H1 (cell line): Measurements from ENCODE around the gene TAGLN3. TPM values are rescaled to one million over a fixed set of nuclear protein-coding genes. Genes with fewer than 3 reads are reported as not detected.

Source experiments
- CTCF ChIA-PET: fragments of 300-600 bp; sonication (Branson Sonifier 250); formaldehyde crosslinking; loops from one replicate; lab custom pipeline; 2021; ENCODE audit not compliant: partially characterized antibody; lab: Charles Lee
- POLR2A ChIA-PET: fragments of 300-600 bp; sonication (Branson Sonifier 250); formaldehyde crosslinking; loops from one replicate; lab custom pipeline; 2021; ENCODE audit warnings: inconsistent platforms; ENCODE audit not compliant: partially characterized antibody; lab: Charles Lee
- DNase-seq, 2 experiments: peaks; one replicate each; pipeline versions ENCODE4 v3.0.0 to v3.0.0-alpha.2; 2010 to 2022; ENCODE audit warnings: low spot score in 2 of 2, low read depth in 1 of 2, mixed read lengths in 1 of 2
- FAIRE-seq: peaks from 2 replicates; lab custom pipeline; 2011; peaks lifted over from hg19 to GRCh38; lab: Jason Lieb, UNC
- H2AFZ ChIP-seq: 2 replicates; pipeline ENCODE4 v1.8.1; 2012; ENCODE audit warnings: low read length, inconsistent platforms
- H2AK5ac ChIP-seq: 2 replicates; pipeline ENCODE4 v1.6.1; 2013; ENCODE audit warnings: low read depth, low read length
- H2BK120ac ChIP-seq: replicated peaks from 2 replicates; pipeline ENCODE3; 2013; ENCODE audit warnings: low read depth, low read length, inconsistent platforms
- H2BK12ac ChIP-seq: 2 replicates; pipeline ENCODE4 v1.6.1; 2013; ENCODE audit warnings: low read depth, low read length
- H2BK15ac ChIP-seq: 2 replicates; pipeline ENCODE4 v1.6.1; 2013; ENCODE audit warnings: low read length
- H2BK20ac ChIP-seq: 2 replicates; pipeline ENCODE4 v1.6.1; 2013; ENCODE audit warnings: low read length
- H2BK5ac ChIP-seq: 2 replicates; pipeline ENCODE4 v1.6.1; 2013; ENCODE audit warnings: low read depth, low read length
- H3K14ac ChIP-seq: 2 replicates; pipeline ENCODE4 v1.6.1; 2013; ENCODE audit warnings: inconsistent platforms; ENCODE audit not compliant: insufficient read length
- H3K18ac ChIP-seq: 2 replicates; pipeline ENCODE4 v1.6.1; 2013; ENCODE audit warnings: low read length; ENCODE audit errors: extremely low read depth
- H3K23ac ChIP-seq: 2 replicates; pipeline ENCODE4 v1.6.1; 2013; ENCODE audit warnings: inconsistent platforms; ENCODE audit not compliant: insufficient read length
- H3K23me2 ChIP-seq: 2 replicates; pipeline ENCODE4 v1.6.1; 2013; ENCODE audit warnings: low read depth, low read length
- H3K27ac ChIP-seq: 2 replicates; pipeline ENCODE4 v1.6.1; 2011; ENCODE audit warnings: low read depth, low read length, inconsistent platforms
- H3K27me3 ChIP-seq, 4 experiments: replicated peaks in 1 of 4; 1 replicate in 1 of 4; 2 replicates in 3 of 4; pipeline versions ENCODE4 v1.6.1 to v1.8.1; 2011 to 2013; ENCODE audit warnings: low read length in 3 of 4, mild to moderate bottlenecking in 3 of 4, inconsistent platforms in 2 of 4, mixed read lengths in 2 of 4, moderate library complexity in 1 of 4; ENCODE audit not compliant: control insufficient read depth in 3 of 4, insufficient read depth in 3 of 4; ENCODE audit errors: extremely low read depth in 1 of 4
- H3K36me3 ChIP-seq, 4 experiments: 2 replicates each; pipeline versions ENCODE4 v1.6.1 to v1.8.1; 2011 to 2013; ENCODE audit warnings: mild to moderate bottlenecking in 4 of 4, low read length in 3 of 4, moderate library complexity in 2 of 4, control low read depth in 1 of 4, inconsistent platforms in 1 of 4; ENCODE audit not compliant: insufficient read depth in 4 of 4, control insufficient read depth in 2 of 4
- H3K4ac ChIP-seq: replicated peaks from 2 replicates; pipeline ENCODE3; 2013; ENCODE audit warnings: low read length, low read depth, mixed read lengths, inconsistent platforms; ENCODE audit not compliant: insufficient read length
- H3K4me1 ChIP-seq, 4 experiments: replicated peaks in 1 of 4; 1 replicate in 1 of 4; 2 replicates in 3 of 4; pipeline versions ENCODE4 v1.6.1 to v1.8.1; 2011 to 2013; ENCODE audit warnings: low read length in 3 of 4, inconsistent platforms in 2 of 4, mixed read lengths in 1 of 4; ENCODE audit not compliant: insufficient read depth in 4 of 4, control insufficient read depth in 3 of 4
- H3K4me2 ChIP-seq, 2 experiments: 2 replicates each; pipeline versions ENCODE4 v1.6.1 to v1.8.1; 2011 to 2013; ENCODE audit warnings: low read depth in 2 of 2, low read length in 2 of 2, control low read depth in 1 of 2, inconsistent platforms in 1 of 2, mild to moderate bottlenecking in 1 of 2; ENCODE audit not compliant: insufficient read depth in 1 of 2
- H3K4me3 ChIP-seq, 4 experiments: fragments of 200-600, 300-600 bp in 1 of 4; sonication (generic), shearing (Covaris generic), sonication (Bioruptor Twin) in 1 of 4; 2 replicates each; pipeline versions ENCODE4 v1.5.1 to v1.8.1; 2011 to 2016; ENCODE audit warnings: low read length in 4 of 4, low read depth in 3 of 4, control low read depth in 2 of 4, inconsistent platforms in 2 of 4, mild to moderate bottlenecking in 2 of 4, mixed read lengths in 1 of 4, moderate library complexity in 1 of 4; ENCODE audit not compliant: insufficient read depth in 2 of 4; ENCODE audit errors: extremely low read depth in 1 of 4
- H3K56ac ChIP-seq: replicated peaks from 2 replicates; pipeline ENCODE3; 2013; ENCODE audit warnings: low read depth, mild to moderate bottlenecking, mixed read lengths, low read length, inconsistent platforms; ENCODE audit not compliant: insufficient read length
- H3K79me1 ChIP-seq: 2 replicates; pipeline ENCODE4 v1.6.1; 2013; ENCODE audit warnings: low read depth, low read length, control low read depth
- H3K79me2 ChIP-seq, 2 experiments: 2 replicates each; pipeline versions ENCODE4 v1.6.1 to v1.8.1; 2012 to 2013; ENCODE audit warnings: low read length in 2 of 2, mild to moderate bottlenecking in 2 of 2, inconsistent platforms in 1 of 2; ENCODE audit not compliant: insufficient read depth in 2 of 2, control insufficient read depth in 1 of 2
- H3K9ac ChIP-seq, 4 experiments: replicated peaks in 1 of 4; 1 replicate in 1 of 4; 2 replicates in 3 of 4; pipeline versions ENCODE4 v1.6.1 to v1.8.1; 2011 to 2013; ENCODE audit warnings: low read depth in 3 of 4, low read length in 3 of 4, control low read depth in 2 of 4, mild to moderate bottlenecking in 2 of 4, moderate library complexity in 2 of 4, inconsistent platforms in 1 of 4; ENCODE audit errors: extremely low read depth in 1 of 4
- H3K9me3 ChIP-seq, 2 experiments: 2 replicates each; pipeline versions ENCODE4 v1.6.1 to v1.8.1; 2012 to 2013; ENCODE audit warnings: mild to moderate bottlenecking in 2 of 2, moderate library complexity in 2 of 2, control low read depth in 1 of 2, inconsistent platforms in 1 of 2, low read depth in 1 of 2, low read length in 1 of 2, mixed read lengths in 1 of 2; ENCODE audit not compliant: insufficient read depth in 2 of 2
- H4K20me1 ChIP-seq, 2 experiments: replicated peaks in 1 of 2; 2 replicates each; pipeline versions ENCODE3 to v1.8.1; 2011 to 2013; ENCODE audit warnings: inconsistent platforms in 2 of 2, low read length in 2 of 2, mild to moderate bottlenecking in 1 of 2; ENCODE audit not compliant: insufficient read depth in 2 of 2, control insufficient read depth in 1 of 2
- H4K5ac ChIP-seq: 2 replicates; pipeline ENCODE4 v1.6.1; 2013; ENCODE audit warnings: low read length, low read depth, mixed read lengths, inconsistent platforms; ENCODE audit not compliant: insufficient read length
- H4K8ac ChIP-seq: 2 replicates; pipeline ENCODE4 v1.8.0; 2013; ENCODE audit warnings: mild to moderate bottlenecking, moderate library complexity, low read length, inconsistent platforms; ENCODE audit not compliant: insufficient read depth; ENCODE audit errors: extremely low read depth
- H4K91ac ChIP-seq: replicated peaks from 2 replicates; pipeline ENCODE3; 2013; ENCODE audit warnings: low read length, mixed read lengths, inconsistent platforms; ENCODE audit not compliant: insufficient read length
- CEBPB ChIP-seq: IDR thresholded peaks from 2 replicates; pipeline ENCODE4 v1.6.1; 2012; ENCODE audit warnings: low read depth, low read length
- CTCF ChIP-seq, 3 experiments: IDR thresholded peaks; 1 replicate in 2 of 3; 2 replicates in 1 of 3; pipeline versions ENCODE4 v1.5.1 to v1.6.1; 2011; ENCODE audit warnings: low read length in 3 of 3, mild to moderate bottlenecking in 3 of 3, inconsistent platforms in 2 of 3, low read depth in 1 of 3, moderate library complexity in 1 of 3; ENCODE audit not compliant: insufficient read depth in 1 of 3; ENCODE audit errors: control extremely low read depth in 1 of 3
- HDAC2 ChIP-seq, 2 experiments: fragments of 300-600 bp in 1 of 2; sonication (generic) in 1 of 2; IDR thresholded peaks; 2 replicates each; pipeline ENCODE4 v1.6.1; 2011 to 2012; ENCODE audit warnings: low read depth in 2 of 2, low read length in 2 of 2, mild to moderate bottlenecking in 2 of 2, moderate library complexity in 2 of 2, borderline replicate concordance in 1 of 2, inconsistent platforms in 1 of 2
- KDM5A ChIP-seq: fragments of 200-600 bp; IDR thresholded peaks from 2 replicates; pipeline ENCODE4 v1.7.1; 2012; ENCODE audit warnings: mild to moderate bottlenecking, low read length, inconsistent platforms, mixed read lengths
- MAX ChIP-seq: IDR thresholded peaks from 2 replicates; pipeline ENCODE4 v1.6.1; 2012; ENCODE audit warnings: inconsistent platforms
- RFX5 ChIP-seq: IDR thresholded peaks from 2 replicates; pipeline ENCODE4 v1.6.1; 2011; ENCODE audit warnings: low read depth, low read length, improper control_type of control experiment, borderline replicate concordance
- SIN3A ChIP-seq, 2 experiments: IDR thresholded peaks in 1 of 2; conservative IDR thresholded peaks in 1 of 2; 2 replicates each; pipeline ENCODE4 v1.6.1; 2011 to 2012; ENCODE audit warnings: low read length in 2 of 2, improper control_type of control experiment in 1 of 2, low read depth in 1 of 2, mild to moderate bottlenecking in 1 of 2
- SIRT6 ChIP-seq: IDR thresholded peaks from one replicate; pipeline ENCODE4 v1.7.1; 2012; ENCODE audit warnings: low read length, inconsistent platforms
- WGBS, 2 experiments: shearing (Covaris generic) in 1 of 2; methylation state at CpG; one replicate each; pipeline versions ENCODE4 v1.1.6 to v1.1.7; 2013 to 2015; ENCODE audit warnings: low lambda C conversion rate in 2 of 2, mixed read lengths in 2 of 2, inconsistent platforms in 1 of 2, low coverage in 1 of 2, missing lambda C conversion rate in 1 of 2; ENCODE audit not compliant: insufficient replicate concordance in 2 of 2, insufficient coverage in 1 of 2, insufficient read length in 1 of 2; ENCODE audit errors: extremely low coverage in 1 of 2, missing lambda C conversion rate in 1 of 2; 5-methylcytosine and 5-hydroxymethylcytosine counted together
- polyA plus RNA-seq, 7 experiments: library from polyadenylated mRNA; depleted of rRNA in 3 of 7; stranded (reverse) in 5 of 7; unstranded in 2 of 7; fragments of >200 nt in 5 of 7; fragments of 200-250 nt in 2 of 7; gene quantifications; 1 replicate in 5 of 7; 2 replicates in 1 of 7; 4 replicates in 1 of 7; pipeline versions ENCODE4 v1.2.1 to v1.2.3, GENCODE V29; 2011 to 2013; ENCODE audit warnings: missing spikeins in 2 of 7, mixed read lengths in 2 of 7
- total RNA-seq: library from RNA; stranded (reverse); fragmentation: NEBNext Ultra II Directional; extraction: Animal tissue kit (Norgen Biotek cat#: 25700); gene quantifications from 2 replicates; pipeline ENCODE4 v1.2.1, GENCODE V29; 2021

TAGLN3 gene
- total and polyA plus RNA-seq, 2 of the 8 experiments (the other 6 are each of a cell fraction or from before 2014, with no cell fraction given): 6.3 to 7.5 TPM

DNA sequence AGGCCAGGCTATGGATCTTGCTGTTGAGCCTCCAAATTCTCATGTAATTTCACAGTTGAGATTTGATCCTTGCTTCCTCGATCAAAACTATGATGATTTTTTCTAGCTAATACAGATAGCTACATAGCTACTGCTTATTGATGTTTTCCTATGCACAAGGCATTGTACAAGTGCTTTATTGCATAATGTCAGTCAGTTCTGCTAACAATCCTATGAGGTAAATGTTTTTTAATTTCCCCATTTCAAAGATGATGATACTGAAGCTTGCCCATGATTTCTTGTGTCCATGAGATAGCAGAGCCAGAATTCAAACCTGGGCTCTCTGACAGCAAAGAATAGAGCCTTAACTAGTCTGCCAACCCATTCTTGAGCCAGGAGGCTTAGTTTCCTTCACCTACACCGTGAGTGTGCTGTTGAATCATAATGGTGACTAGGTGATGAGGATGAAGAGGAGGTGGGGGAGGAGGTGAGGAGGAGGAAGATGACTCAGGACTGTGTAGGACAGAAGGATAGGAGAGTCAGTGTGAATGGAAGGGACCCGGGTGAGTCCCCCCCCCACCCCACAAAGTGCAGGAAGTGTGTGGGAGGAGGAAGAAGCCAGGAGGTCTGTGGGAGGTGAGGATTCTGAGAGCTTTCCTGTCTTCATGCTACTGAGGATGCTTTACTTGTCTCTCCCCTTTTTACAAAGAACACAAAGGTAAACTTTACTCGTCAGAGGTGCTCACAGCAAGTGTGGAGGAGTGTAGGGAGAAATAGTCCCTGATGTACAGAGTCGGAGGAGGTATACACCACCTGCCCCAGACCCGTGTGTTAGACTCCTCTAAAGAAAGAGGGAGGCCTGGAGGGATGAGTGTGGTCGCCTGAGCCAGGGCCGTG lies 3.6 kb downstream of the TAGLN3 start:
- POLR2A ChIA-PET: interaction anchor here (0.6 to 4.1 kb wide), 4 partner anchors 11 to 518 kb away, joined by 4 to 22 read pairs (median 5); partner anchors contain the start of gene ABHD10
- DNase-seq (no peak), FAIRE-seq (no peak)
- no peak overlapping the region for H3K18ac ChIP-seq
- H3K4me3 ChIP-seq: no peak overlapping the region
- H3K79me1 ChIP-seq: no peaks in the 10 kb centered on the region
- 75% methylated on average over 6 of the region's 8 CpGs; no CpG with 5 or more reads in 1 of the 2 experiments for WGBS, 2 experiments
- no peak overlapping the region for H3K4me2 ChIP-seq
- no peak overlapping the region for H3K56ac ChIP-seq
- no peak overlapping the region for H4K91ac ChIP-seq
- CTCF ChIA-PET: interaction anchor here (0.6 to 21.3 kb wide), 8 partner anchors 8 to 333 kb away, joined by 3 to 384 read pairs (median 4); partner anchors contain the start of gene TMPRSS7
- no peak overlapping the region for H2BK12ac ChIP-seq
- H3K79me2 ChIP-seq: no peaks in the 10 kb centered on the region
- H2BK15ac ChIP-seq: no peak overlapping the region
- peaks cover 12% of the 10 kb centered on the region for H3K23me2 ChIP-seq
- H4K8ac ChIP-seq: no peak overlapping the region
- H2BK5ac ChIP-seq: no peak overlapping the region
- H3K36me3 ChIP-seq: peaks cover 0 to 3% (median 1%) of the 10 kb centered on the region in 4 experiments; a peak in 3 of 8 replicates
- peaks cover 3 to 10% (median 6%) of the 10 kb centered on the region in 4 experiments; a peak in 5 of 7 replicates for H3K4me1 ChIP-seq
- H2AFZ ChIP-seq: no peak overlapping the region
- peaks cover 1 to 22% (median 8%) of the 10 kb centered on the region in 4 experiments; a peak in 4 of 7 replicates for H3K27me3 ChIP-seq
- H2BK120ac ChIP-seq: no peak overlapping the region
- no peak overlapping the region for H3K14ac ChIP-seq
- H2AK5ac ChIP-seq: no peak overlapping the region
- H3K4ac ChIP-seq: no peak overlapping the region
- peaks cover 3% of the 10 kb centered on the region in 2 experiments for H4K20me1 ChIP-seq
- H3K27ac ChIP-seq: no peak overlapping the region
- H3K9ac ChIP-seq: no peak overlapping the region
- H3K9me3 ChIP-seq: no peaks in the 10 kb centered on the region
- H2BK20ac ChIP-seq: no peak overlapping the region
- no peak overlapping the region for H3K23ac ChIP-seq
- no peak overlapping the region for H4K5ac ChIP-seq
- TF ChIP-seq MAX (no peak), RFX5 (no peak), HDAC2 (IDR thresholded peaks at IDR 0.05; ENCODE audit: borderline replicate concordance in 1 of 2, low read depth in 2 of 2, low read length in 2 of 2) (no peak), CTCF (IDR thresholded peaks at IDR 0.05; ENCODE audit: control extremely low read depth in 1 of 3, insufficient read depth in 1 of 3, low read depth in 1 of 3, low read length in 3 of 3) (no peak), SIRT6 (no peak), SIN3A (conservative IDR thresholded peaks at IDR 0.05 in 1 of 2, IDR thresholded peaks at IDR 0.05 in 1 of 2; ENCODE audit: low read depth in 1 of 2, low read length in 2 of 2) (no peak), KDM5A (no peak), CEBPB (no peak)
